OCI-LY7 (cell line): ENCODE measurements around the gene ZNF160.

Experiments used
- CTCF ChIP-seq: fragments of 200-600 bp; sonication (generic); conservative IDR thresholded peaks from 2 replicates; pipeline ENCODE4 v1.5.1; 2014; ENCODE audit warnings: mild to moderate bottlenecking, antibody characterized with exemption, low read length, moderate library complexity, mixed read lengths
- EZH2phosphoT487 ChIP-seq: fragments of 200-600 bp; sonication (generic); IDR thresholded peaks from 2 replicates; pipeline ENCODE4 v1.6.1; 2018; ENCODE audit warnings: low read depth, borderline replicate concordance, mild to moderate bottlenecking, mixed run types, antibody characterized with exemption, low read length, moderate library complexity, mixed read lengths

GRCh38 chr19:53140351-53140750 is 37.1 kb upstream of the ZNF160 start:
- TF ChIP-seq CTCF = no peak
- no peak for TF ChIP-seq EZH2phosphoT487
